ENCODE measurements around the gene SYNDIG1. TPM values are rescaled to one million over a fixed set of nuclear protein-coding genes. Genes with fewer than 3 reads are reported as not detected.

Gene SYNDIG1
- total RNA-seq, 1 donor from 2014 or later, result not detected

DNA sequence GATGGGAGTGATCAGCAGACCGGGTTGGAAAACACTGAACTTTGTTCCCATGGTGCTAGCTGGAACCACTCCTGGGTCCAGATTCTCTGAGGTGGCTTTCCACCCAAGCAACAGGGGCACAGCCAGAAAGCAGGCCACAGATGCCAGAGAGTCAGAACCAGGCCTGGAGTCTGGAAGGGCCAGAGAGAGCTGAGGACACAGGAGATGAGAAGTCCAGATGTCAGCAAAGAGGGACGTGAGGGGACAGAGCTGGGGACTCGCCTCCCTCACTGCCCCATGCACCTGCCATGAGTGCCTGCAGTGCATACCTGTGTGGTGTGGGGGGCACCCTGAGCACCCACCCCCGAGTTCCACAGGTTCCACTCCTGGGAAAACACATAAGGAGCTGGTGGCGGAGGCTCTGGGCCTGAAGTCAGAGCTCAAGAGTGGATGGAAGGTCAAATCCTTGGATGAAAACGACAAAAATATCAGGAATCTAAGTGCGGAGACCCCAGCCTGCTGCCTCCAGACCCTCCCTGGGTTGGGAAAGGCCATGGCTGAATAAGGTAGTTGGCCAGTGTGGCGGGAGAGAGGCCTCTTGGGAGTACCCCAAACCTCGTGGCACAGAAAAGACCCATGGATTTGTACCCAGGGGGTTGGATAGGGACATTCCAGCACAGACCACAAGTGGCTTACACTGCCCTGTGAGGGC, 224.2 kb downstream of the SYNDIG1 start:
- DNase-seq (ENCODE audit: low read depth) (no peak), FAIRE-seq (no peak)
- no peaks in the 10 kb centered on the region for H3K27me3 ChIP-seq (ENCODE audit: control insufficient read depth, insufficient read depth, low read length)
- H3K4me3 ChIP-seq (ENCODE audit: low read depth, low read length), result no peak overlapping the region
- H3K36me3 ChIP-seq (ENCODE audit: control insufficient read depth, insufficient read depth, low read length), result no peaks in the 10 kb centered on the region
- no peak for TF ChIP-seq CTCF (IDR thresholded peaks at IDR 0.05; ENCODE audit: insufficient read depth, low read length, severe bottlenecking)

GRCh38 chr20:24694157-24694726, 224.8 kb downstream of the SYNDIG1 start:
- H3K4me3 ChIP-seq (ENCODE audit: low read depth, low read length), result no peak overlapping the region
- no peak for TF ChIP-seq CTCF (IDR thresholded peaks at IDR 0.05; ENCODE audit: insufficient read depth, low read length, severe bottlenecking)
- FAIRE-seq (no peak), DNase-seq (ENCODE audit: low read depth) (no peak)
- no peaks in the 10 kb centered on the region for H3K27me3 ChIP-seq (ENCODE audit: control insufficient read depth, insufficient read depth, low read length)
- no peaks in the 10 kb centered on the region for H3K36me3 ChIP-seq (ENCODE audit: control insufficient read depth, insufficient read depth, low read length)

- no peak for FAIRE-seq
- no peak for DNase-seq (ENCODE audit: low read depth)
- no peaks in the 10 kb centered on the region for H3K27me3 ChIP-seq (ENCODE audit: control insufficient read depth, insufficient read depth, low read length)
- H3K4me3 ChIP-seq (ENCODE audit: low read depth, low read length), result no peak overlapping the region
- no peaks in the 10 kb centered on the region for H3K36me3 ChIP-seq (ENCODE audit: control insufficient read depth, insufficient read depth, low read length)
- TF ChIP-seq CTCF (IDR thresholded peaks at IDR 0.05; ENCODE audit: insufficient read depth, low read length, severe bottlenecking), result no peak
Measured at GRCh38 chr20:24694727-24695528, 225.5 kb downstream of the SYNDIG1 start.

DNA sequence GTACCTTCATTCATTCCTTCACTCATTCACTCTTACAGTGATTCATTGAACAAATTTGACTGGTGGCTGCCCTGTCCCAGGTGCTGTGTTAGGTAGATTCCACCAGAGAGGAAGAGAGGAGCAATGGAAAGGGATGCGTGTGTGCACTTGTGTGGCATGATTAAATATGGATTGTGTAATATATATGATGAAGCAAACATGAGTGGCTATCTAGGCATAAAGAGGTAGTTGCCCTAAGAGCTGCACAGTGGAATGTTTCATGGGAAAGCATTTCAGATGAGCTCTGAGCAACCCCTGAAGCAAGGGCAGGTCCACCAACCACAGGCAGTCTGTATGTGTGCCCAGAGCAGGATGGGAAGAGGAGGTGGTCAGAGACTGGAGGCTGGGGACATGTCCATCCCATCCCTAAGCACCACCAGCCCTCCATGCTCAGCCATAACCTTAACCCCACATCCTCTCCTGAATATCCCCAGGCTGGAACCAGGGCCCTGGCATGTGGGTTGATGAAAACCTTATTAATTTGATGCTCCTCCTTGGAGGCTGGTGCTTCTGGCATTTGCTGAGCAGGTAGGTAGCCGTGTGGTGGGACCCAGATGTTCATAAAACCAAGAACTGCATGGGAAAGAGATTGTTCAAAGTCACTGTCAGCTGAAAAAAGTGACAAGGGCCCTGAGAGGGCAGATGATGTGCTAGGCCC, 226.2 kb downstream of the SYNDIG1 start:
- TF ChIP-seq CTCF (IDR thresholded peaks at IDR 0.05; ENCODE audit: insufficient read depth, low read length, severe bottlenecking), result no peak
- Histone ChIP-seq H3K4me3 (ENCODE audit: low read depth, low read length) (no peak overlapping the region), H3K36me3 (ENCODE audit: control insufficient read depth, insufficient read depth, low read length) (no peaks in the 10 kb centered on the region), H3K27me3 (ENCODE audit: control insufficient read depth, insufficient read depth, low read length) (no peaks in the 10 kb centered on the region)
- FAIRE-seq (no peak), DNase-seq (ENCODE audit: low read depth) (peak; percentile 86)

GRCh38 chr20:24696396-24696795, 227.0 kb downstream of the SYNDIG1 start:
- FAIRE-seq, result no peak
- Histone ChIP-seq H3K4me3 (ENCODE audit: low read depth, low read length) (no peak overlapping the region), H3K27me3 (ENCODE audit: control insufficient read depth, insufficient read depth, low read length) (no peaks in the 10 kb centered on the region), H3K36me3 (ENCODE audit: control insufficient read depth, insufficient read depth, low read length) (no peaks in the 10 kb centered on the region)
- no peak for TF ChIP-seq CTCF (IDR thresholded peaks at IDR 0.05; ENCODE audit: insufficient read depth, low read length, severe bottlenecking)
- DNase-seq (ENCODE audit: low read depth), result no peak
